SU-DHL-6 (cell line): Measurements from ENCODE around the gene UBE3B.

Experiments
- CTCF ChIP-seq: fragments of 200-600 bp; sonication (generic); IDR thresholded peaks from one replicate; pipeline ENCODE4 v1.5.1; 2017; ENCODE audit warnings: antibody characterized with exemption, mild to moderate bottlenecking, low read length, moderate library complexity; ENCODE audit not compliant: insufficient read depth, poor library complexity, severe bottlenecking
- EZH2phosphoT487 ChIP-seq: fragments of 200-600 bp; sonication (generic), shearing (Covaris generic); conservative IDR thresholded peaks from 2 replicates; pipeline ENCODE4 v1.6.1; 2018; ENCODE audit warnings: mild to moderate bottlenecking, antibody characterized with exemption, low read length, moderate library complexity, mixed read lengths

- TF ChIP-seq CTCF (no peak), EZH2phosphoT487 (no peak)
Observed at GRCh38 chr12:109501299-109501698, 23.9 kb downstream of the UBE3B start.
